ENCODE measurements around the gene USP25. TPM values are rescaled to one million over a fixed set of nuclear protein-coding genes. Genes with fewer than 3 reads are reported as not detected.

USP25 gene
- total RNA-seq, 4 donors from 2014 or later: 42.4 to 67.4 (median 49.8) TPM

- H3K27ac ChIP-seq: no peak overlapping the region
- intact Hi-C loops (cut with DNase I): no loop called here
- H3K27me3 ChIP-seq: no peaks in the 10 kb centered on the region
- 89 to 91% methylated on average over 3 of the region's 3 CpGs for WGBS, 2 donors
- no peak overlapping the region for H3K4me3 ChIP-seq (replicated peaks in 1 of 3)
- TF ChIP-seq CTCF (IDR thresholded peaks at IDR 0.05): no peak
- no peak for TF ChIP-seq POLR2A (IDR thresholded peaks at IDR 0.05)
- H3K36me3 ChIP-seq: no peaks in the 10 kb centered on the region
- peaks cover 12 to 22% of the 10 kb centered on the region in 2 donors for H3K4me1 ChIP-seq
- H3K9me3 ChIP-seq: no peaks in the 10 kb centered on the region
- no peak for DNase-seq
Measured at GRCh38 chr21:15840406-15840805, 110.6 kb downstream of the USP25 start.

GRCh38 chr21:15841856-15842564, 112.2 kb downstream of the USP25 start:
- DNase-seq: no peak
- Histone ChIP-seq H3K36me3 (no peaks in the 10 kb centered on the region), H3K4me1 (peaks cover 12 to 22% of the 10 kb centered on the region in 2 donors), H3K4me3 (replicated peaks in 1 of 3) (no peak overlapping the region), H3K27ac (peak overlapping the region; percentile 26 to 77 (median 47)), H3K27me3 (no peaks in the 10 kb centered on the region), H3K9me3 (no peaks in the 10 kb centered on the region)
- WGBS, 2 donors: 46 to 49% methylated on average over 3 of the region's 3 CpGs
- TF ChIP-seq CTCF (IDR thresholded peaks at IDR 0.05): no peak
- TF ChIP-seq POLR2A (IDR thresholded peaks at IDR 0.05): no peak
- intact Hi-C loops (cut with DNase I): no loop called here

- TF ChIP-seq POLR2A (IDR thresholded peaks at IDR 0.05): no peak
- no peak for TF ChIP-seq CTCF (IDR thresholded peaks at IDR 0.05)
- Histone ChIP-seq H3K36me3 (no peaks in the 10 kb centered on the region), H3K9me3 (no peaks in the 10 kb centered on the region), H3K4me3 (replicated peaks in 1 of 3) (no peak overlapping the region), H3K27ac (peak overlapping the region; percentile 26 to 77 (median 47)), H3K27me3 (no peaks in the 10 kb centered on the region), H3K4me1 (peaks cover 8 to 18% of the 10 kb centered on the region in 2 donors)
- intact Hi-C loops (cut with DNase I): no loop called here
- 72 to 77% methylated on average over 2 of the region's 2 CpGs for WGBS, 2 donors
- DNase-seq: peak in 1 of 2 donors; percentile 4
Measured at GRCh38 chr21:15842565-15842880, 112.7 kb downstream of the USP25 start.

DNA sequence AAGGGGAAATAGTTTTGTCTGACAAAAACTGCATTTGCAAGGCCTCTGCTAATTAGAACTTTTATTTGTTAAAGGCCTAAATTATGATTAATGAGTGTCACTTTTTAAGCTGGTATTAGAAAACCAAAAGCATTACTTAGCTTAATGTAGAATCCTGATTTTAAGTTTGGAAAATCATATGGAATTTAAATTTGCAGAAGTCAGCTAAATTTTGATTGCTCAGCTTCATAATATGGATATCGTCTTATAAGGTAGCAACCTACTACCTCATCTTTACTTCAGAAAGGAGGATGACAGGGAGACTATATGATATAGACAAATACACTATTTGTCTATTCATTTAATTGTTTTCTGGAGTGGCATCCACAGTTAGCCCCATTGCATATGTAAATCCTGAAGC, 114.0 kb downstream of the USP25 start:
- Histone ChIP-seq H3K9me3 (no peaks in the 10 kb centered on the region), H3K4me1 (peaks cover 8 to 18% of the 10 kb centered on the region in 2 donors), H3K4me3 (replicated peaks in 1 of 3) (no peak overlapping the region), H3K27me3 (no peaks in the 10 kb centered on the region), H3K27ac (no peak overlapping the region), H3K36me3 (no peaks in the 10 kb centered on the region)
- intact Hi-C loops (cut with DNase I): no loop called here
- no peak for TF ChIP-seq CTCF (IDR thresholded peaks at IDR 0.05)
- TF ChIP-seq POLR2A (IDR thresholded peaks at IDR 0.05): no peak
- no peak for DNase-seq
- WGBS, 2 donors: 94 to 97% methylated on average over 1 of the region's 1 CpG

GRCh38 chr21:15848634-15849560, 119.1 kb downstream of the USP25 start:
- 94 to 95% methylated on average over 4 of the region's 4 CpGs for WGBS, 2 donors
- TF ChIP-seq POLR2A (IDR thresholded peaks at IDR 0.05): no peak
- no peak for TF ChIP-seq CTCF (IDR thresholded peaks at IDR 0.05)
- Histone ChIP-seq H3K27me3 (no peaks in the 10 kb centered on the region), H3K9me3 (no peaks in the 10 kb centered on the region), H3K4me3 (replicated peaks in 1 of 3) (no peak overlapping the region), H3K27ac (no peak overlapping the region), H3K4me1 (no peaks in the 10 kb centered on the region), H3K36me3 (no peaks in the 10 kb centered on the region)
- intact Hi-C loops (cut with DNase I): no loop called here
- no peak for DNase-seq
